Thoracic aorta (tissue), 2 donors: Measurements from ENCODE around the gene C1orf174. TPM values are rescaled to one million over a fixed set of nuclear protein-coding genes. Genes with fewer than 3 reads are reported as not detected.
A peak's percentile ranks its signal among the peaks of the same experiment; 100 is the strongest.

Source experiments
- ATAC-seq: fragments of 150-250 bp; one replicate; pipeline ENCODE4 v1.8.0; 2017; ENCODE audit warnings: low read depth; ENCODE audit not compliant: insufficient number of reproducible peaks, low FRiP score
- DNase-seq: peaks from one replicate; pipeline ENCODE4 v3.0.0-alpha.2; 2020; ENCODE audit warnings: low spot score
- H3K27ac ChIP-seq, 2 donors: fragments of 200-600 bp; sonication (generic); 1 replicate in 1 of 2; 2 replicates in 1 of 2; pipeline ENCODE4 v1.5.1; 2016; ENCODE audit warnings: mild to moderate bottlenecking in 2 of 2, moderate library complexity in 2 of 2
- H3K27me3 ChIP-seq: fragments of 200-600 bp; sonication (generic); replicated peaks from 2 replicates; pipeline ENCODE4 v1.6.0; 2016; ENCODE audit warnings: mild to moderate bottlenecking; ENCODE audit not compliant: insufficient read depth
- H3K36me3 ChIP-seq: fragments of 200-600 bp; sonication (generic); one replicate; pipeline ENCODE4 v1.5.1; 2016
- H3K4me1 ChIP-seq, 2 donors: fragments of 200-600 bp; sonication (generic); 1 replicate in 1 of 2; 2 replicates in 1 of 2; pipeline versions ENCODE4 v1.5.1 to v1.6.0; 2016; ENCODE audit warnings: low read depth in 2 of 2, mild to moderate bottlenecking in 1 of 2; ENCODE audit not compliant: control insufficient read depth in 1 of 2
- H3K4me3 ChIP-seq: fragments of 200-600 bp; sonication (generic); 2 replicates; pipeline ENCODE4 v1.5.1; 2016; ENCODE audit warnings: mild to moderate bottlenecking
- H3K9me3 ChIP-seq: fragments of 200-600 bp; sonication (generic); 2 replicates; pipeline ENCODE4 v1.5.1; 2016
- CTCF ChIP-seq: fragments of 200-600 bp; sonication (generic); IDR thresholded peaks from one replicate; pipeline ENCODE4 v1.5.1; 2019; ENCODE audit warnings: antibody characterized with exemption
- total RNA-seq, 2 donors: library from RNA; depleted of rRNA; stranded (reverse); fragments of >200 nt; gene quantifications; one replicate each; pipeline versions ENCODE4 v1.1.0 to v1.2.3, GENCODE V29; 2016

Gene C1orf174
- total RNA-seq = 10 to 100 TPM; 15.3 to 19.0 TPM

GRCh38 chr1:3900150-3900968 is at the start of gene C1orf174:
C1orf174 (minus strand) TSS chr1:3900272; CDS start chr1:3900186, 86 bp downstream.
- ATAC-seq (peak; percentile 90), DNase-seq (peak; percentile 94)
- H3K27me3 ChIP-seq = no peaks in the 10 kb centered on the region
- H3K4me3 ChIP-seq = peak within 1 kb of the TSS; percentile 99
- peaks cover 7 to 10% of the 10 kb centered on the region in 2 donors for H3K4me1 ChIP-seq
- H3K36me3 ChIP-seq = no peaks in the 10 kb centered on the region
- peaks cover 6% of the 10 kb centered on the region for H3K9me3 ChIP-seq
- peak within 1 kb of the TSS; percentile 87 to 98 for H3K27ac ChIP-seq
- no peak for TF ChIP-seq CTCF

- no peak overlapping the region for H3K4me3 ChIP-seq
- H3K27me3 ChIP-seq = no peaks in the 10 kb centered on the region
- DNase-seq (no peak), ATAC-seq (no peak)
- TF ChIP-seq CTCF = no peak
- no peak overlapping the region for H3K27ac ChIP-seq
- no peaks in the 10 kb centered on the region for H3K36me3 ChIP-seq
- H3K9me3 ChIP-seq = no peaks in the 10 kb centered on the region
- H3K4me1 ChIP-seq = no peaks in the 10 kb centered on the region
These were observed 48.3 kb upstream of the C1orf174 start for GRCh38 chr1:3948344-3948743.

GRCh38 chr1:3945916-3946840 is 46.1 kb upstream of the C1orf174 start:
- H3K27ac ChIP-seq = no peak overlapping the region
- TF ChIP-seq CTCF = no peak
- H3K27me3 ChIP-seq = no peaks in the 10 kb centered on the region
- H3K9me3 ChIP-seq = no peaks in the 10 kb centered on the region
- H3K4me1 ChIP-seq = no peaks in the 10 kb centered on the region
- H3K4me3 ChIP-seq = no peak overlapping the region
- ATAC-seq (no peak), DNase-seq (no peak)
- no peaks in the 10 kb centered on the region for H3K36me3 ChIP-seq

GRCh38 chr1:3945222-3945621 is 45.1 kb upstream of the C1orf174 start:
- Histone ChIP-seq H3K9me3 (no peaks in the 10 kb centered on the region), H3K4me3 (no peak overlapping the region), H3K36me3 (no peaks in the 10 kb centered on the region), H3K27ac (no peak overlapping the region), H3K4me1 (no peaks in the 10 kb centered on the region), H3K27me3 (no peaks in the 10 kb centered on the region)
- no peak for ATAC-seq
- DNase-seq = no peak
- no peak for TF ChIP-seq CTCF

- ATAC-seq (no peak), DNase-seq (no peak)
- H3K4me1 ChIP-seq = no peaks in the 10 kb centered on the region
- H3K36me3 ChIP-seq = no peaks in the 10 kb centered on the region
- no peaks in the 10 kb centered on the region for H3K9me3 ChIP-seq
- H3K27ac ChIP-seq = no peak overlapping the region
- H3K27me3 ChIP-seq = no peaks in the 10 kb centered on the region
- no peak for TF ChIP-seq CTCF
- H3K4me3 ChIP-seq = no peak overlapping the region
These were observed 44.6 kb upstream of the C1orf174 start for GRCh38 chr1:3944578-3945125.
